Measurements from ENCODE around the gene ZNF74.
"Not testable (repeated sequence)": the region's sequence is repeated elsewhere in the genome, so short reads cannot be mapped to it uniquely, and the experiment has no call there.

The ZNF74 gene

DNA sequence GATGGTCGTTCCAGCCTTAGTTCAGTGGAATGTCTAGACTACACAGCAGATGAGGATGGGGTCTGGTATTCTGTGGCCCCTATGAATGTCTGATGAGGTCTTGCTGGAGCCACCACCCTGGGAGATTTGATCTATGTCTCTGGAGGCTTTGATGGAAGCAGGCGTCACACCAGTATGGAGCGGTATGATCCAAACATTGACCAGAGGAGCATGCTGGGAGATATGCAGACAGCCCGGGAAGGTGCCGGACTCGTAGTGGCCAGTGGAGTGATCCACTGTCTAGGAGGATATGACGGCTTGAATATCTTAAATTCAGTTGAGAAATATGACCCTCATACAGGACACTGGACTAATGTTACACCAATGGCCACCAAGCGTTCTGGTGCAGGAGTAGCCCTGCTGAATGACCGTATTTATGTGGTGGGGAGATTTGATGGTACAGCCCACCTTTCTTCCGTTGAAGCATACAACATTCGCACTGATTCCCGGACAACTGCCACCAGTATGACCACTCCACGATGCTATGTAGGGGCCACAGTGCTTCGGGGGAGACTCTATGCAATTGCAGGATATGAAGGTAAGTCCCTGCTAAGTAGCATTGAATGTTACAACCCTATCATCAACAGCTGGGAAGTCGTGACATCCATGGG, 57.3 kb downstream of the ZNF74 start:
- DNase-seq, result not testable (repeated sequence)

DNA sequence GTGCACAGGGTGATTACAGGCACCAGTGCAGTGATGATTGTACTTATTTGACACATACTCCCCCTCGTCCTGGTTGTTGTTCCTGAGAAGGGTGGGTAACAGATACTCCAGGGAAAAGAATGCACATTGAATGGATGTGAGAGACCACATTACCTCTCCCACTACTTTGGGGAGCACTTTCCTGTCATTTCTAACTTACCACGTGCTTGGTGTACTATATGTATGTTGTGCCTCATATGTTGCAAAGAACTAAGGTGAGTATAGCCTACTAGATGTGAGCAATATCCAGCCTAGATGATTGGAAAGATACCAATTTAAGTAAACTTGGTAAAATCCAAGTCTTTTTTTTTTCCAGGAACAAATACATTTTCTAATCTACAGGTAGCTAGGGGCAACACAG, 58.0 kb downstream of the ZNF74 start:
- DNase-seq, result no peak

GRCh38 chr22:20453222-20453621, 59.3 kb downstream of the ZNF74 start:
- DNase-seq, result no peak

GRCh38 chr22:20455709-20456063, 61.7 kb downstream of the ZNF74 start:
- DNase-seq, result no peak

GRCh38 chr22:20456064-20456721, 62.2 kb downstream of the ZNF74 start:
- DNase-seq, result no peak

DNA sequence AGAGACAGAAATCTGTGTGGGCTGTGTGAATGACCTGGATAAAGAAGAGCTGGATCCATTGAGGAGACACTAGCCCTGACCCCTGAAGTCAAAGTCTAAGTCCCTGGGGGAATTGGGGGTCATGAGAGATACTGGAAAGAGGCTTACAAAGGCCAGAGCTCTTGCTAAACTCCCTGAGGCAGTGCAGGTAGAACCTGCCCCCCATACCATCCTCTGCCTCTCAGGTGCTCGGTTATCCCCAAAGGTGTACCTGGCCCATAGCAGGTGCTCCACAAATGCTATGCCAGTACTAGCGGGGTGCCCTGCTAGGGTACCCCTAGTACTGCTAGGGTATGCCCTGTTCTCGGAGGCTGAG, 62.7 kb downstream of the ZNF74 start:
- DNase-seq, result no peak

GRCh38 chr22:20457506-20458240, 63.7 kb downstream of the ZNF74 start:
- DNase-seq, result no peak

Data from NCI-H510A (cell line).